Glutamatergic neuron (in vitro differentiated cells): ENCODE data around the gene C1orf87. TPM values are rescaled to one million over a fixed set of nuclear protein-coding genes. Genes with fewer than 3 reads are reported as not detected.

Experiments
- DNase-seq: peaks from one replicate; pipeline ENCODE4 v3.0.0; 2022
- H3K27ac Mint-ChIP-seq: one replicate; pipeline ENCODE4 v1.8.0; 2020; ENCODE audit warnings: mild to moderate bottlenecking, mixed read lengths, inconsistent platforms; ENCODE audit not compliant: unreplicated experiment
- H3K27me3 Mint-ChIP-seq: one replicate; pipeline ENCODE4 v1.8.0; 2020; ENCODE audit warnings: mild to moderate bottlenecking, moderate library complexity, mixed read lengths, inconsistent platforms; ENCODE audit not compliant: unreplicated experiment
- H3K36me3 Mint-ChIP-seq: one replicate; pipeline ENCODE4 v1.8.0; 2020; ENCODE audit warnings: mild to moderate bottlenecking, mixed read lengths, inconsistent platforms; ENCODE audit not compliant: unreplicated experiment
- H3K4me1 Mint-ChIP-seq: one replicate; pipeline ENCODE4 v1.8.0; 2020; ENCODE audit warnings: mild to moderate bottlenecking, low read depth, mixed read lengths, inconsistent platforms; ENCODE audit not compliant: unreplicated experiment
- H3K4me3 Mint-ChIP-seq: one replicate; pipeline ENCODE4 v1.8.0; 2020; ENCODE audit warnings: mild to moderate bottlenecking, mixed read lengths, inconsistent platforms; ENCODE audit not compliant: unreplicated experiment
- H3K9me3 Mint-ChIP-seq: one replicate; pipeline ENCODE4 v1.8.0; 2020; ENCODE audit warnings: mild to moderate bottlenecking, moderate library complexity, mixed read lengths, inconsistent platforms; ENCODE audit not compliant: unreplicated experiment
- total RNA-seq: library from RNA; stranded (reverse); fragmentation: NEBNext Ultra II Directional; extraction: Animal tissue kit (Norgen Biotek cat#: 25700); gene quantifications from one replicate; pipeline ENCODE4 v1.2.1, GENCODE V29; 2021; ENCODE audit not compliant: unreplicated experiment
- TF ChIP-seq, protein P1 (sequence below): fragments of 200-600 bp; sonication (generic); IDR thresholded peaks from one replicate; pipeline ENCODE4 v1.5.0; 2021; ENCODE audit not compliant: partially characterized antibody, unreplicated experiment

The C1orf87 gene
- total RNA-seq, 1 donor from 2014 or later: not detected

DNA sequence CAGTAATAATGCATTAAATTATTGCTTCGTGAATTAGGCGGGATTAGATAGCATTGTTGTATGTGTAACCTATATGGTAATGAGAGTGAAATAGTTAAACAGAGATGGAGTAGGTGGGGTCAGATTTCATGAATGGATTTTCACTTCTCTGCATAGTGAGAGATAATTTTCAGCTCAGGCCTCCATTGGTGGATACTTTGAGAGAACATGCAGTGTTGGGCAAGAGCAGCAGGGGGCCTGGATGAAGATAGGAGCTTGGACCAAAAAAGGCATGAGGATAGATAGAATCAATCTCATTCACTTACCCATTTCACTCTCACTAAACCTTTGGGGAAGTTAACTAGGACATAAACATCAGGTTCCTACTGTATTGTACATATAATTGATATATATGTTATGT lies 39.5 kb upstream of the C1orf87 start:
- H3K4me3 Mint-ChIP-seq: no peak overlapping the region
- no peaks in the 10 kb centered on the region for H3K36me3 Mint-ChIP-seq
- no peak for DNase-seq
- no peak overlapping the region for H3K27ac Mint-ChIP-seq
- no peaks in the 10 kb centered on the region for H3K27me3 Mint-ChIP-seq
- H3K4me1 Mint-ChIP-seq: peaks cover 7% of the 10 kb centered on the region
- H3K9me3 Mint-ChIP-seq: no peaks in the 10 kb centered on the region
- TF ChIP-seq, protein P1, sequence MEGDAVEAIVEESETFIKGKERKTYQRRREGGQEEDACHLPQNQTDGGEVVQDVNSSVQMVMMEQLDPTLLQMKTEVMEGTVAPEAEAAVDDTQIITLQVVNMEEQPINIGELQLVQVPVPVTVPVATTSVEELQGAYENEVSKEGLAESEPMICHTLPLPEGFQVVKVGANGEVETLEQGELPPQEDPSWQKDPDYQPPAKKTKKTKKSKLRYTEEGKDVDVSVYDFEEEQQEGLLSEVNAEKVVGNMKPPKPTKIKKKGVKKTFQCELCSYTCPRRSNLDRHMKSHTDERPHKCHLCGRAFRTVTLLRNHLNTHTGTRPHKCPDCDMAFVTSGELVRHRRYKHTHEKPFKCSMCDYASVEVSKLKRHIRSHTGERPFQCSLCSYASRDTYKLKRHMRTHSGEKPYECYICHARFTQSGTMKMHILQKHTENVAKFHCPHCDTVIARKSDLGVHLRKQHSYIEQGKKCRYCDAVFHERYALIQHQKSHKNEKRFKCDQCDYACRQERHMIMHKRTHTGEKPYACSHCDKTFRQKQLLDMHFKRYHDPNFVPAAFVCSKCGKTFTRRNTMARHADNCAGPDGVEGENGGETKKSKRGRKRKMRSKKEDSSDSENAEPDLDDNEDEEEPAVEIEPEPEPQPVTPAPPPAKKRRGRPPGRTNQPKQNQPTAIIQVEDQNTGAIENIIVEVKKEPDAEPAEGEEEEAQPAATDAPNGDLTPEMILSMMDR: no peak

DNA sequence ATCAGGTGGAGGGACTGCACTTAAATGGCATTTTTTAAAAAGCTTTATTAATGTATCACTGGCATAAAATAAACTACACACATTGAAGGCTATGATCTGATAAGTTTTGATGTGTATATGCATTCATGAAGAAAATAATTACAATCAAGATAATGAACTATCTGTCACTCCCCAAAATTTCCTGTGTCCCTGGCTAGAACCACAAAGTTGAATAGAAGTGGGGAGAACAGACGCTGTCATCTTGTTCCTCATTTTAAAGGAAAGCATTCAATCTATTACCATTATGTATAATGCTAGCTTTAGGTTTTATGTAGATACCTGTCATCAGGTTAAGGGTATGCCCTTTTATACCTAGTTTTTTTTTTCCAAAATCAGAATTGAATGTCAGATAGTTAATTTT lies 38.1 kb upstream of the C1orf87 start:
- Mint-ChIP-seq H3K4me1 (peaks cover 7% of the 10 kb centered on the region), H3K27ac (no peak overlapping the region), H3K27me3 (no peaks in the 10 kb centered on the region), H3K9me3 (no peaks in the 10 kb centered on the region), H3K36me3 (no peaks in the 10 kb centered on the region), H3K4me3 (no peak overlapping the region)
- no peak for DNase-seq
- TF ChIP-seq, protein P1: no peak

DNA sequence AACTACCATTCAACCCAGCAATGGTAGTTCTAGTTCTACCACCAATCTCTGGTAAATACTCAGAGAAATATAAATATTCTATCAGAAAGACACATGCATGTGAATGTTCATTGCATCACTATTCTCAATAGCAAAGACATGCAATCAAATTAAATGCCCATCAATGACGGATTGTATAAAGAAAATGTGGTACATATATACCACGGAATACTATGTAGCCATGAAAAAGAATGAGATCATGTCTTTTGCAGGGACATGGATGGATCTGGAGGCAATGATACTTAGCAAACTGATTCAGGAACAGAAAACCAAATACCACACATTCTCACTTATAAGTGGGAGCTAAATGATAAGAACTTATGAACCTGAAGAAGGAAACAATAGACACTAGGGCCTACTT lies 37.5 kb upstream of the C1orf87 start:
- Mint-ChIP-seq H3K36me3 (no peaks in the 10 kb centered on the region), H3K27me3 (no peaks in the 10 kb centered on the region), H3K27ac (no peak overlapping the region), H3K4me3 (no peak overlapping the region), H3K9me3 (no peaks in the 10 kb centered on the region), H3K4me1 (peaks cover 7% of the 10 kb centered on the region)
- no peak for DNase-seq
- TF ChIP-seq, protein P1: no peak

DNA sequence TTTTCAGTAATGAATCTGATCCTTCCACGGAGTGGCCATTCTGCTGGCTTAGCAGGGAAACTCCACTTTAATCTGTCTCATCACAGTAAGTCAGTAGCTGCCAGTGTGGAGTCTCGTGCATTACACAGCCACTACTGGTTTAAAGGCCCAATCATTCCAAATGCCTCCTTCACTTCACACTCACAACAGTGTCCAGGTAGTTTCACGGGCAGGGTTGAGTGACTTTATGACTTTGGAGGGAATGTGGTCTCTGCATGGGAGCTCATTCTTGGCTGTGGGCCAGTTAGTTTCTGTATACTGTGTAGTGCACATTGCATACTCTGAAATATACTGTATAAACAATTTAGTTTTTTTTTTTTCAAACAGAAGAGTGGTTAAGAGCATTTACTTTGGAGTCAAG lies 34.6 kb upstream of the C1orf87 start:
- TF ChIP-seq, protein P1: no peak
- Mint-ChIP-seq H3K4me3 (no peak overlapping the region), H3K36me3 (no peaks in the 10 kb centered on the region), H3K27me3 (no peaks in the 10 kb centered on the region), H3K27ac (no peak overlapping the region), H3K4me1 (peaks cover 3% of the 10 kb centered on the region), H3K9me3 (no peaks in the 10 kb centered on the region)
- DNase-seq: no peak

DNA sequence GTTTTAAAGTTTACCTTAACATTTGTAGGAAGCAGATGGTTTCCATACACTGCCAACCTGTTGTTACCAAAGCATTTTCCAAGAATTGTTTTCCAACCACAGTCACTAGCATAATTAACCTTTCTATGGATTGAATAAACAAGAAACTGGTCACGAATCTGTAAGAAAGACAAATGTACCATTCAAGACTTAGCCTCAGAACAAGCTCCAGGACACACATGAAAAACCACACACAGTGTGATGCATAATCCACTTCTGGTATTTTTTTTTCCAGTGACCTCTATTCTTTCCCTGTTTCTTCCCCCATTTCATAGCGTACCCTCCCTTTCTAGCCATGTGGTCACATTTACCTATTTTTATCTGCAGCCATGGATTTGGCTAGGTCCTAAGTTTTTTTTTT lies 29.6 kb upstream of the C1orf87 start:
- Mint-ChIP-seq H3K27ac (no peak overlapping the region), H3K27me3 (no peaks in the 10 kb centered on the region), H3K4me3 (no peak overlapping the region), H3K4me1 (peaks cover 4% of the 10 kb centered on the region), H3K9me3 (no peaks in the 10 kb centered on the region), H3K36me3 (no peaks in the 10 kb centered on the region)
- DNase-seq: no peak
- TF ChIP-seq, protein P1: no peak
